ENCODE results near the gene IGSF9B. TPM values are rescaled to one million over a fixed set of nuclear protein-coding genes. Genes with fewer than 3 reads are reported as not detected.

IGSF9B gene
- total RNA-seq, 2 experiments from 2014 or later, result 0.95 to 2.8 TPM

DNA sequence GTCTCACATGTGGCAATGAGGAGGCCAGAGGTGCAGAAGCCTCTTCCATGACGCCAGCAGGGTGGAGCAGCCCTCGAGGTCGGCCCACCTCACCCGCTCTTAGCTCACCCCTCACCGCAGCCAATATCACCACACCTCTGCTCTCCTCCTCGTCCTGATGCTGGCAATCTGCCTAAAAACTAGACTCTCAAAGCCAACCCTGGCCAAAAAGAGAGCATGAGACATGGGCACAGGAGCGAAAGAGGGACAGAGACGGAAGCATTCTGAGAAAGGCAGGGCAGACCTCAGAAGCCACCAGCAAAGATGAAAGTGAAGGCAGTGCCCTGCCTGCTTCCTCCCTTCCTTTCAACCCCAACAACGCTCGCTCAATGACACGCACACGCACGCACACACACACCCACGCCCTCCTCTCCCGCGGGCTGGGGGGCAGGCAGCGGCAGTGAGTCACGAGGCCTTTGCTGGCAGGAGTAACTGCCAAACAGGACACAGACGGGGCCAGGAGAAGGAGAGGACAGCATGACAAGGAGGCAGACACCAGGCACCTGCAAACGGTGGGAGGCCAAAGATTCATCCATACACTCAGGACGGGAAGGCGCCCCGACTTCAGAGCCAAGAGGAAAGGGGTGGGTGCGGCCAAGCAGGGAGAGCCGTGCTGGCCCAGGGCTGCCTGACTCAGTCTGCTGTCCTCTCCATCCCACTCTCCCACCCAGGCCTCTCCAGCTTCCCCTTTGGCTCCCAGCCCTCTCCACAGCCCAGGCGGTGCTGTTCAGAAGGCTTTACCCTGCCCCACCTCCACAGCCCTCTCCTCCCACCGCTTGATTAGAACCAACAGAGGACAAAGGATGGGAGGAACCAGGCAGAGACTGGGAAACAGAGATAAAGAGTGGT, 11.4 kb downstream of the IGSF9B start:
- intact Hi-C loops (cut with micrococcal nuclease; ENCODE audit: unreplicated experiment), result no loop called here
- no peaks in the 10 kb centered on the region for H3K4me1 ChIP-seq (ENCODE audit: insufficient read depth, low read length, poor library complexity, severe bottlenecking)
- H3K9me3 ChIP-seq (ENCODE audit: low read length), result no peaks in the 10 kb centered on the region
- no TSS peak for BruUV-seq (replicated peaks)
- H3K4me2 ChIP-seq (ENCODE audit: low read length), result no peak overlapping the region
- DNase-seq (ENCODE audit: low spot score), result no peak
- TF ChIP-seq EZH2phosphoT487 (IDR thresholded peaks at IDR 0.05; ENCODE audit: borderline replicate concordance, low read depth, low read length), result no peak
- TF ChIP-seq, protein P1, sequence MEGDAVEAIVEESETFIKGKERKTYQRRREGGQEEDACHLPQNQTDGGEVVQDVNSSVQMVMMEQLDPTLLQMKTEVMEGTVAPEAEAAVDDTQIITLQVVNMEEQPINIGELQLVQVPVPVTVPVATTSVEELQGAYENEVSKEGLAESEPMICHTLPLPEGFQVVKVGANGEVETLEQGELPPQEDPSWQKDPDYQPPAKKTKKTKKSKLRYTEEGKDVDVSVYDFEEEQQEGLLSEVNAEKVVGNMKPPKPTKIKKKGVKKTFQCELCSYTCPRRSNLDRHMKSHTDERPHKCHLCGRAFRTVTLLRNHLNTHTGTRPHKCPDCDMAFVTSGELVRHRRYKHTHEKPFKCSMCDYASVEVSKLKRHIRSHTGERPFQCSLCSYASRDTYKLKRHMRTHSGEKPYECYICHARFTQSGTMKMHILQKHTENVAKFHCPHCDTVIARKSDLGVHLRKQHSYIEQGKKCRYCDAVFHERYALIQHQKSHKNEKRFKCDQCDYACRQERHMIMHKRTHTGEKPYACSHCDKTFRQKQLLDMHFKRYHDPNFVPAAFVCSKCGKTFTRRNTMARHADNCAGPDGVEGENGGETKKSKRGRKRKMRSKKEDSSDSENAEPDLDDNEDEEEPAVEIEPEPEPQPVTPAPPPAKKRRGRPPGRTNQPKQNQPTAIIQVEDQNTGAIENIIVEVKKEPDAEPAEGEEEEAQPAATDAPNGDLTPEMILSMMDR (conservative IDR thresholded peaks at IDR 0.05; ENCODE audit: low read length), result no peak
- no peaks in the 10 kb centered on the region for H4K20me1 ChIP-seq (ENCODE audit: insufficient read depth, low read length)
- H3K36me3 ChIP-seq (ENCODE audit: insufficient read depth, low read length), result no peaks in the 10 kb centered on the region
- ChIA-PET POLR2A (no interaction called here), CTCF (ENCODE audit: unreplicated experiment) (no interaction called here)
- no peaks in the 10 kb centered on the region for H3K79me2 ChIP-seq (ENCODE audit: insufficient read depth, low read depth, low read length)
- H3K27ac ChIP-seq (ENCODE audit: low read depth, low read length, poor library complexity, severe bottlenecking), result no peak overlapping the region
- no peak overlapping the region for H3K4me3 ChIP-seq (ENCODE audit: low read depth, low read length, poor library complexity, severe bottlenecking)
- H2AFZ ChIP-seq (ENCODE audit: low read length), result no peak overlapping the region
- no peaks in the 10 kb centered on the region for H3K9me2 ChIP-seq (ENCODE audit: insufficient read depth, low read length)

DNA sequence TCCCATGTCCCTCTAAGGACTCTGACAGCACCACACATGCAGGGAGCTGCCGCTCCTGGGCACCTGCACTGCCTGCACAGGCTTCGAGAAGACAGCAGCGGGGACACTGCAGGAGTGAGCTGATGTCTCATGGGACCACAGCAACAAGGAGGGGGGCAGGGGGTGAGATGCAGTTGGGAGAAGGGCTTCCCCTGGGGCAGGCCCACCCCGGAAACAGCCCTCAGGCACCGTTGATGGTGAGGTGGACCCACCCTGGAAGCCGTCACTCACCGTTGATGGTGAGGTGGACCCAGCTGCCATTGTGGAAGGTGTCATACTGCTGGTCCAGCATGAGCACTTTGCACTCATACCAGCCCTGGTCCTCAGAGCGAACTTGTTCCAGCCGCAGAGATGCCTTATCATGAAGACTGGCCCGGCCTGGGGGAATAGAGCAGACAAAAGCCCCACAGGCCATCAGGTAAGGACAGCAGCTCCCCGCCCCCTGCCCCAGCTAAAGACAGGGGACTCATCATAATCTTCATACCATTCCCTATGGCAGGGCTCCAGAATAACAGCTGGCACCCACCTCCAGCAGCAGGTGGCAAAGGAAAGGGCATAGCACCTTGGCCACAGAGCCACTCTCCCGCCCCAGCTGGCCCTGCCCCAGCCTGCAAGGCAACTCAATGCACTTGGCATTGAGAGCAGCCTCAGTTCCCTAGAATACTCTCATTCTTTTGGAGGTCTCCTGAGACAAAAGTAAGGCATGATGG, 12.6 kb downstream of the IGSF9B start:
- CTCF ChIA-PET (ENCODE audit: unreplicated experiment), result no interaction called here
- no peaks in the 10 kb centered on the region for H3K4me1 ChIP-seq (ENCODE audit: insufficient read depth, low read length, poor library complexity, severe bottlenecking)
- H2AFZ ChIP-seq (ENCODE audit: low read length), result no peak overlapping the region
- intact Hi-C loops (cut with micrococcal nuclease; ENCODE audit: unreplicated experiment), result no loop called here
- H3K4me3 ChIP-seq (ENCODE audit: low read depth, low read length, poor library complexity, severe bottlenecking), result no peak overlapping the region
- no peak for DNase-seq (ENCODE audit: low spot score)
- no peak for TF ChIP-seq EZH2phosphoT487 (IDR thresholded peaks at IDR 0.05; ENCODE audit: borderline replicate concordance, low read depth, low read length)
- TF ChIP-seq, protein P1 (conservative IDR thresholded peaks at IDR 0.05; ENCODE audit: low read length), result no peak
- no peaks in the 10 kb centered on the region for H3K9me3 ChIP-seq (ENCODE audit: low read length)
- BruUV-seq (replicated peaks), result no TSS peak
- H3K4me2 ChIP-seq (ENCODE audit: low read length), result no peak overlapping the region
- no peak overlapping the region for H3K27ac ChIP-seq (ENCODE audit: low read depth, low read length, poor library complexity, severe bottlenecking)
- no peaks in the 10 kb centered on the region for H4K20me1 ChIP-seq (ENCODE audit: insufficient read depth, low read length)
- POLR2A ChIA-PET, result no interaction called here
- H3K36me3 ChIP-seq (ENCODE audit: insufficient read depth, low read length), result no peaks in the 10 kb centered on the region
- no peaks in the 10 kb centered on the region for H3K79me2 ChIP-seq (ENCODE audit: insufficient read depth, low read depth, low read length)
- no peaks in the 10 kb centered on the region for H3K9me2 ChIP-seq (ENCODE audit: insufficient read depth, low read length)

DNA sequence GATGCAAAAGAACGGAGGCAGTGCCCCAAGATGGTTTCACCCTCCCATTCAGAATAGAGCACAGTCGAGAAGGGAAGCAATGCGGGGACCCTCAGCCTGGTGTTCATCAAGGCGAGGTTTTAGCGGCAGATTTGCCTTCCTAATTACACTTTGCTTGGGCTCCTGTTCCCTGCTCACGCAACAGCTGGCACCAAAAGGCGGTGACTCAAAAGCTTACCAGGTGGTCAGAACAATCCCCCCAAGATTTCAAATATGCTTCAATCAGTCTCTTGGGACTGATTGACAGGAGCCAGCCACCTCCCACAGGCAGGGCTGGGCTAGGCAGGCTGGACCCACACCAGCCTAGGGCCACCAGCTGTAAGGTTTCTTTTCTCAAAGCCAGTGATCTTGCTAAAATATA, 14.2 kb downstream of the IGSF9B start:
- H3K4me3 ChIP-seq (ENCODE audit: low read depth, low read length, poor library complexity, severe bottlenecking), result no peak overlapping the region
- H3K9me2 ChIP-seq (ENCODE audit: insufficient read depth, low read length), result no peaks in the 10 kb centered on the region
- intact Hi-C loops (cut with micrococcal nuclease; ENCODE audit: unreplicated experiment), result no loop called here
- ChIA-PET POLR2A (no interaction called here), CTCF (ENCODE audit: unreplicated experiment) (no interaction called here)
- H3K9me3 ChIP-seq (ENCODE audit: low read length), result no peaks in the 10 kb centered on the region
- H3K4me2 ChIP-seq (ENCODE audit: low read length), result no peak overlapping the region
- H4K20me1 ChIP-seq (ENCODE audit: insufficient read depth, low read length), result no peaks in the 10 kb centered on the region
- H3K27ac ChIP-seq (ENCODE audit: low read depth, low read length, poor library complexity, severe bottlenecking), result no peak overlapping the region
- DNase-seq (ENCODE audit: low spot score), result no peak
- no peak for TF ChIP-seq EZH2phosphoT487 (IDR thresholded peaks at IDR 0.05; ENCODE audit: borderline replicate concordance, low read depth, low read length)
- TF ChIP-seq, protein P1 (conservative IDR thresholded peaks at IDR 0.05; ENCODE audit: low read length), result no peak
- no peaks in the 10 kb centered on the region for H3K36me3 ChIP-seq (ENCODE audit: insufficient read depth, low read length)
- no peak overlapping the region for H2AFZ ChIP-seq (ENCODE audit: low read length)
- H3K79me2 ChIP-seq (ENCODE audit: insufficient read depth, low read depth, low read length), result no peaks in the 10 kb centered on the region
- BruUV-seq (replicated peaks), result no TSS peak
- H3K4me1 ChIP-seq (ENCODE audit: insufficient read depth, low read length, poor library complexity, severe bottlenecking), result no peaks in the 10 kb centered on the region
